DOHH2 (cell line): ENCODE results near the gene GAREM1.
"Not testable (repeated sequence)": the region's sequence is repeated elsewhere in the genome, so short reads cannot be mapped to it uniquely, and the experiment has no call there.

Experiments
- H3F3A ChIP-seq: fragments of 200-600 bp; sonication (generic), shearing (Covaris generic); 2 replicates; pipeline ENCODE4 v1.6.0; 2016; ENCODE audit warnings: antibody characterized with exemption, mild to moderate bottlenecking; ENCODE audit not compliant: control insufficient read depth, insufficient read depth
- H3K27ac ChIP-seq: fragments of 200-600 bp; sonication (generic); 2 replicates; pipeline ENCODE4 v1.5.1; 2014; ENCODE audit warnings: low read depth, mild to moderate bottlenecking, low read length, moderate library complexity
- H3K27me3 ChIP-seq: fragments of 200-600 bp; sonication (generic); 2 replicates; pipeline ENCODE4 v1.6.1; 2014; ENCODE audit warnings: mild to moderate bottlenecking, low read length, mixed read lengths; ENCODE audit not compliant: control insufficient read depth
- H3K36me3 ChIP-seq: fragments of 200-600 bp; sonication (generic); 2 replicates; pipeline ENCODE4 v1.6.1; 2014; ENCODE audit warnings: mild to moderate bottlenecking, low read length, moderate library complexity, mixed read lengths; ENCODE audit not compliant: control insufficient read depth
- H3K4me1 ChIP-seq: fragments of 200-600 bp; sonication (generic); 2 replicates; pipeline ENCODE4 v1.6.1; 2014; ENCODE audit warnings: mild to moderate bottlenecking, low read length, mixed read lengths; ENCODE audit not compliant: control insufficient read depth
- H3K4me2 ChIP-seq: fragments of 200-600 bp; sonication (generic); 2 replicates; pipeline ENCODE4 v1.6.0; 2014; ENCODE audit warnings: mild to moderate bottlenecking, low read length, moderate library complexity
- H3K4me3 ChIP-seq: fragments of 200-600 bp; sonication (generic); 2 replicates; pipeline ENCODE4 v1.5.1; 2014; ENCODE audit warnings: mild to moderate bottlenecking, low read length, mixed read lengths
- H3K79me2 ChIP-seq: fragments of 200-600 bp; sonication (generic); 2 replicates; pipeline ENCODE4 v1.6.1; 2014; ENCODE audit warnings: mild to moderate bottlenecking, low read length, mixed read lengths; ENCODE audit not compliant: control insufficient read depth
- H3K9me2 ChIP-seq: fragments of 200-600 bp; sonication (generic); replicated peaks from 2 replicates; pipeline ENCODE4 v1.6.1; 2014; ENCODE audit warnings: mild to moderate bottlenecking, low read length, mixed read lengths; ENCODE audit not compliant: control insufficient read depth
- H3K9me3 ChIP-seq: fragments of 200-600 bp; sonication (generic); 2 replicates; pipeline ENCODE4 v1.6.1; 2014; ENCODE audit warnings: antibody characterized with exemption, low read length, mixed read lengths; ENCODE audit not compliant: control insufficient read depth, insufficient read depth
- H4K20me1 ChIP-seq: fragments of 200-600 bp; sonication (generic); 2 replicates; pipeline ENCODE4 v1.6.0; 2014; ENCODE audit warnings: low read depth, mild to moderate bottlenecking, antibody characterized with exemption, low read length, moderate library complexity; ENCODE audit not compliant: control insufficient read depth, insufficient read depth
- CTCF ChIP-seq: fragments of 200-600 bp; sonication (generic); IDR thresholded peaks from one replicate; pipeline ENCODE4 v1.5.1; 2014; ENCODE audit warnings: antibody characterized with exemption, mild to moderate bottlenecking, low read depth, low read length; ENCODE audit not compliant: poor library complexity, severe bottlenecking
- EZH2phosphoT487 ChIP-seq: fragments of 200-600 bp; sonication (generic); IDR thresholded peaks from 2 replicates; pipeline ENCODE4 v1.6.1; 2017; ENCODE audit warnings: borderline replicate concordance, mild to moderate bottlenecking, antibody characterized with exemption, low read length, moderate library complexity, mixed read lengths

The GAREM1 gene

GRCh38 chr18:32507093-32507492 is 36.4 kb upstream of the GAREM1 start:
- H3K27ac ChIP-seq: no peak overlapping the region
- TF ChIP-seq CTCF (no peak), EZH2phosphoT487 (no peak)
- no peaks in the 10 kb centered on the region for H3K36me3 ChIP-seq
- H3K27me3 ChIP-seq: no peaks in the 10 kb centered on the region
- no peaks in the 10 kb centered on the region for H3K79me2 ChIP-seq
- H4K20me1 ChIP-seq: no peaks in the 10 kb centered on the region
- no peak overlapping the region for H3K4me3 ChIP-seq
- H3K4me2 ChIP-seq: no peak overlapping the region
- no peaks in the 10 kb centered on the region for H3F3A ChIP-seq
- H3K4me1 ChIP-seq: no peaks in the 10 kb centered on the region
- no peaks in the 10 kb centered on the region for H3K9me2 ChIP-seq
- H3K9me3 ChIP-seq: no peaks in the 10 kb centered on the region; the same call in 1 of the 2 replicates

GRCh38 chr18:32502014-32502413 is 31.3 kb upstream of the GAREM1 start:
- H3K4me1 ChIP-seq: no peaks in the 10 kb centered on the region
- no peaks in the 10 kb centered on the region for H3K36me3 ChIP-seq
- H3K27me3 ChIP-seq: no peaks in the 10 kb centered on the region
- TF ChIP-seq EZH2phosphoT487 (no peak), CTCF (no peak)
- H3K9me3 ChIP-seq: no peaks in the 10 kb centered on the region; the same call in 1 of the 2 replicates
- H3K79me2 ChIP-seq: no peaks in the 10 kb centered on the region
- H3K27ac ChIP-seq: no peak overlapping the region
- H3F3A ChIP-seq: no peaks in the 10 kb centered on the region
- H3K9me2 ChIP-seq: no peaks in the 10 kb centered on the region
- H3K4me3 ChIP-seq: no peak overlapping the region
- no peak overlapping the region for H3K4me2 ChIP-seq
- H4K20me1 ChIP-seq: no peaks in the 10 kb centered on the region

GRCh38 chr18:32501242-32501641 is 30.6 kb upstream of the GAREM1 start:
- H3K27me3 ChIP-seq, H3K79me2 ChIP-seq, H3K27ac ChIP-seq, H3K4me1 ChIP-seq, H3K36me3 ChIP-seq, H3K4me2 ChIP-seq, H3F3A ChIP-seq, H3K9me3 ChIP-seq, H3K4me3 ChIP-seq, H3K9me2 ChIP-seq, H4K20me1 ChIP-seq: not testable (repeated sequence)

GRCh38 chr18:32483002-32483401 is 12.3 kb upstream of the GAREM1 start:
- peaks cover 3% of the 10 kb centered on the region; the same call in 1 of the 2 replicates for H3K27me3 ChIP-seq
- no peaks in the 10 kb centered on the region for H3K4me1 ChIP-seq
- H3F3A ChIP-seq: no peaks in the 10 kb centered on the region
- H3K4me3 ChIP-seq: no peak overlapping the region
- no peak overlapping the region for H3K27ac ChIP-seq
- H3K4me2 ChIP-seq: no peak overlapping the region
- H3K9me2 ChIP-seq: no peaks in the 10 kb centered on the region
- TF ChIP-seq EZH2phosphoT487 (no peak), CTCF (no peak)
- no peaks in the 10 kb centered on the region for H3K79me2 ChIP-seq
- H3K9me3 ChIP-seq: no peaks in the 10 kb centered on the region
- no peaks in the 10 kb centered on the region for H3K36me3 ChIP-seq
- H4K20me1 ChIP-seq: no peaks in the 10 kb centered on the region
